ENCODE data around the gene GRB14.
"Not testable (repeated sequence)": the region's sequence is repeated elsewhere in the genome, so short reads cannot be mapped to it uniquely, and the experiment has no call there.

GRB14 gene

DNA sequence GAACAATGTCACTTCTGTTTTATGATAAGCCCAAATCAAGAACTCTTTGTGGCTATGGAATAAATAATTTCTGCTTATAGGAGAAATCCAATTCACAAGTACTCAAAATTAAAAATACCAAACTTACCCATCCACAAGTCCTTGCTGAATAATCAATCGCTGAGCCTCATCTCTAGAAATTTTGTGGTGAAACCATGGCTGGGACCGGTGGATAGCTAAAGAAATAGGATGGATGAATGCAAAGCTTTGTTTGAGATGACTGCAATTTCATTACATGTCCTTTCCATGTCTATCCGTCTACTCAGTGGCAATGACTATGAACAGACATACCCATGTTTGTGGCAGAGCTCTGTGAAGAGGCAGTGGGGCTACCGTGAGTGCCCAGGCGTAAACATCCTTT is 124.4 kb downstream of the GRB14 start:
- DNase-seq = peak in 1 of 58 donors; percentile 3

- no peak for DNase-seq
Measured at GRCh38 chr2:164496421-164496820, 124.9 kb downstream of the GRB14 start.

GRCh38 chr2:164495491-164496223 is 125.6 kb downstream of the GRB14 start:
- DNase-seq = peak in 31 of 58 donors; percentile 2 to 80 (median 17)

- DNase-seq = no peak
Measured at GRCh38 chr2:164485541-164485940, 135.7 kb downstream of the GRB14 start.

- peak in 33 of 58 donors; percentile 1 to 49 (median 11) for DNase-seq
Measured at GRCh38 chr2:164479460-164479859, 141.8 kb downstream of the GRB14 start.

DNA sequence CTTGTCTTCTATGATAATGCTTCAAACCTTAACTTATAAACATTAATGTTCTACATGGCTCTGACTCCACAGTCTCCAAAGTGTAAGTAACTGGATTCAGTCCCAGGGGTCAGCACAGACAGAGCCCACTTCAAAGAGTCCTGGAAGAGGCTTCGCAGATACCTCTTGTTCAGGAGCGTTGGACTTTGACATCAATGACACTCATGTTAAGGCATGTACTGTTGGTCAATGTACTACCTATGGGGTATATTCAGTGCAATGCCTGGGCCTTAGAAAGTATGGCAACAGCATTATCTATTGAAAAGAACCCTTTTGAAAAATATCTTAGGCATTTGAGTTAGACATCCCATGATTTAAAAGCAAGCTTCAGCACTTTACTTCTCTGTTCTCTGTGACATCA is 143.1 kb downstream of the GRB14 start:
- DNase-seq = no peak

- DNase-seq = no peak
Measured at GRCh38 chr2:164474873-164475272, 146.4 kb downstream of the GRB14 start.

DNA sequence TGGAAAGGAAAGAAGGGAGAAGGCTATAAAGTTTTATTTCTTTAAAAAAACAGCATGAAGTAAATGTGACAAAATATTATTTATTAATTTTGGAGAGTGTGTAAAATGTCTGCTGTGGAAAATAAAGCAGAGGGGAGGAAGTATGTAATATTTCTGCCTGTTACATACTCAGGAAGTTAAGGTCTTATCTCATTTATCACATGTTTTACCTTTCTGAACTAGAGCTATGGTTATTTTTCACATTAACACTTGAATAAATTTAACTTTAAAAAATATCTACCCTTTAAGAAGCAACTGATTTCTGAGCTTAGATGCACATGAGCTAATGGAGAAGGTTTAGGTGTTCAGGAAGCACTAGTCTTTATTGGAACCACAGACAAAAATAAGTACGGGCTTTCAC is 148.3 kb downstream of the GRB14 start:
- no peak for DNase-seq

- not testable (repeated sequence) for DNase-seq
Measured at GRCh38 chr2:164465047-164465446, 156.2 kb downstream of the GRB14 start.

GRCh38 chr2:164464376-164464775 is 156.9 kb downstream of the GRB14 start:
- DNase-seq = no peak

- DNase-seq = no peak
Measured at GRCh38 chr2:164458792-164459191, 162.5 kb downstream of the GRB14 start.

DNA sequence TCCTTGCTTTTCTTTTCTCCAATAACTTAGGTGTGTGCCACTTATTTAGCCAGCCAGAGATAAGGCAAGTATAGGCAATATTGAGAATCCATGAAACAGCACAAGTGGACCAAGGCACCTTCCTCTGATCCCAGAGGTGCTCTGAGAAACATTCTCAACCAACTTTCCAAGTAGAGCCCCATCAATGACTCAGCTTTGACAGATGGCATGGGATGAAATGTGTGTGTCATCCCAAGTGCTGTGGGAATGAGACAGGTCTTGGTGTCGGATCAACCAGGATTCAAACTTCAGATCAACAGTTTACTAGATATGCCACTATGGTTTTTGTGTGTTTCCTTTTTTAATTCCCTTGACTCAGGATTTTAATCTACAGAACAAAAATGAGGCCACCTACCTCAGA is 164.0 kb downstream of the GRB14 start:
- DNase-seq = no peak

DNA sequence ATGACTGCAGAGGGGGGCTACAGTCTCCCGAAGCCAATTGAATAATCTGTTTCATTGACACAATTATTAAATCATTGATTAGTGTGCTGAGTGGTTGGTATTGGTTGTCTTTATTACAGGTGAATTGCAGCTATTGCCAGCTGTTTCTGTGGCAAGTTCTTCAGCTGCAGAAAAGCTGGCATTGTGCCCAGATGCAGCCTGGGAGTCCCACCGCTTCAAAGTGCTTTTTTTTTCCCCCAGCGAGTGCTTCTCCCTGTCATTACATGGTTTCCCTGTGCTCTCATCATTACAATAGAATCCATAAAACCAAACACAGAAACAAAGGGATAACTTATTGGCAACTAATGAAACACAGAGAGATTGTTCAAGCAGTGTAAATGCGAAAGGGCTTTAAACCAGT is 164.7 kb downstream of the GRB14 start:
- peak in 2 of 58 donors; percentile 1 to 12 for DNase-seq

GRCh38 chr2:164453656-164454305 is 167.5 kb downstream of the GRB14 start:
- DNase-seq = no peak

DNA sequence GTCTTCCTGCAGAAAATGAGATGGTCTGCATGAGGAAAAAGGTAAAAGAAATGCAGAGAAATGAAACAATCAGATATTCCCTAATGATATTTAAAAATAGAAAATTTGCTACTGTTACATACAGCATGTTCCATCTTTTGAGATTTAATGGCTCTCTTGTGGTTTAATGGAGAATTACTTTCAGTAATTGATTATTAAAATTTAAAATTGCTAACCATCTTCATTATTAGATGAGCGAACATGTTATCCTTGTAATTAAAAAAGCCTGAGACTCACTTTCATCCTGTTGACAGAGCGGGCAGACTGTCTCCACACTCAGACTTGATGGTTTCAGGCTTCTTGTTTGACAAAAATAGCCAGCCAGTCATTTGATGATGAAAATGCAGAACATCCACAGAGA is 171.0 kb downstream of the GRB14 start:
- DNase-seq = no peak

DNA sequence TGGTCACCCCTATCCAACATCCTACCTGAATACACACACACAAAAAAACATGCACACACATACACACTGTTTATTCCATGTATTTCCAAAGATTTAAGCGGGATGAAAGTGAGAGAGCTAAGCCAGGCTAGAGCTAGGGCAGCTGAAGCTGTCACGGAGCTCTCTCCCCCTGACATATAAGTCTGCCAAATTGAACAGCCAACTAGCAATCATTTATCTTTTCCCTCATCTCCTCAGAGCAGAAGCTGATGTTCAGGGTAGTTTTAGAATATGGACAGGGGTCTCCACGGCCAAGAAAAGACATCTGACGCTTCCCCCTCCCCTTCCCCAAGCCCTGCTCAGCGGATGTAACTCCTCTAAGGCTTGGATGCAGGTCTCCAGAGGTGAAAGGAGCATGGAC is 171.6 kb downstream of the GRB14 start:
- DNase-seq = no peak

- no peak for DNase-seq
Measured at GRCh38 chr2:164447660-164448059, 173.6 kb downstream of the GRB14 start.

Measured in anterior cingulate cortex (tissue), 58 donors.